HG03558 (cell line): ENCODE results near the gene PRSS2.

Experiments used
- ATAC-seq: cut with Tn5 transposase; IDR thresholded peaks from one replicate; pipeline ENCODE4 v1.9.1; 2021; ENCODE audit warnings: moderate number of reproducible peaks; ENCODE audit not compliant: unreplicated experiment; ENCODE audit errors: extremely low read depth

Gene PRSS2

GRCh38 chr7:142813699-142814098 is 42.9 kb downstream of the PRSS2 start:
- no peak for ATAC-seq

DNA sequence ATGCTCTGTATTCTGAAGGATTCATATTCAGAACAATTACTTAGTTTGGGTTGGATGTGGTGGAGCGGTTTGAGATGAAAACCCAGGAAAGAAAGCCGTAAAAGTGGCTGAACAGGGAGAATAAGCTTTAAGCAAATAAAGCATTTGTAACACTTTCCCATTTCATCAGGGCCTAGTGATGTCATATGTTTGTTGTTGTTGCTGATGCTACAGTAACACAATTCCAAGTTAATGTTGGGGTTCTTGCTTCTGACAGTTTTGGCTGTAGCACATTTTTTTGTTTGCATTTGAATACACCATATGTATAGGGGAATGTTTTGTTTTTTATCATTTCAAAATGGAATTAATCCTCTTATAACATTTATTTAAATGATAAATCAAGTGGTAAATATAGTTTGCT is 43.7 kb downstream of the PRSS2 start:
- ATAC-seq = no peak

- ATAC-seq = no peak
Measured at GRCh38 chr7:142815134-142815533, 44.4 kb downstream of the PRSS2 start.

- ATAC-seq = no peak
Measured at GRCh38 chr7:142817506-142817905, 46.7 kb downstream of the PRSS2 start.

- ATAC-seq = no peak
Measured at GRCh38 chr7:142819530-142819929, 48.8 kb downstream of the PRSS2 start.

DNA sequence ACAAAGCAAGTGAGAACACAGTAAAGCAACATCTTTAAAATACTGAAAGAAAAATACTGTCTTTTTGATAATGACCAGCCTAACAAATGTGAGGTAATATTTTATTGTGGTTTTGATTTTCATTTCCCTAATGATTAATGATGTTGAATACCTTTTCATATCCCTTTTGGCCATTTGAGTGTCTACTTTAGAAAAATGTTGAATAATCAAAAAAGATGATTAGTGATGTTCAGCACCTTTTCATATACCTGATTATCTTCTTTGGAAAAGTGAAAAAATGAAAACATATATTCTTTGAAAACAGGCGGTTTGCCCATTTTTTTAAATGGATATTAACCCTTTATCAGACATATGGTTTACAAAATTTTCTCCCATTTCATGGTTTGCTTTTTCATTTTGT is 51.9 kb downstream of the PRSS2 start:
- ATAC-seq = no peak
